Measurements from ENCODE around the gene KRR1. TPM values are rescaled to one million over a fixed set of nuclear protein-coding genes. Genes with fewer than 3 reads are reported as not detected.

Gene KRR1
- total and polyA plus RNA-seq, 2 of the 13 experiments (the other 11 are each of a cell fraction or from before 2014, with no cell fraction given) = 19.3 to 103 TPM

- ChIA-PET POLR2A (no interaction called here), CTCF (ENCODE audit: low intra/inter-chr PET ratio, low total read pairs) (no interaction called here)
- no peak overlapping the region for H3K4me2 ChIP-seq (ENCODE audit: low read depth, low read length)
- BruUV-seq (replicated peaks) = no TSS peak
- no peaks in the 10 kb centered on the region; a peak in 1 of 5 replicates for H3K27me3 ChIP-seq (ENCODE audit: control insufficient read depth in 1 of 2, insufficient read depth in 2 of 2, low read length in 2 of 2)
- FAIRE-seq = no peak
- peaks cover 5% of the 10 kb centered on the region; the same call in 1 of the 2 replicates for H3K4me1 ChIP-seq (ENCODE audit: insufficient read depth, low read length)
- no peak for ATAC-seq
- no peaks in the 10 kb centered on the region for H3K9me3 ChIP-seq (ENCODE audit: low read length)
- no peak overlapping the region for H2AFZ ChIP-seq (ENCODE audit: low read length)
- H3K27ac ChIP-seq (ENCODE audit: extremely low read length, insufficient read depth, low read length) = no peak overlapping the region
- no peaks in the 10 kb centered on the region for H4K20me1 ChIP-seq (ENCODE audit: insufficient read depth, low read length)
- no peak overlapping the region for H3K9ac ChIP-seq (ENCODE audit: insufficient read depth, low read depth, low read length)
- H3K4me3 ChIP-seq (replicated peaks in 1 of 3; ENCODE audit: insufficient read depth in 1 of 3, low read depth in 2 of 3, low read length in 3 of 3) = no peak overlapping the region
- no peak for DNase-seq (ENCODE audit: low spot score)
- 6% methylated on average over 1 of the region's 1 CpG for WGBS (ENCODE audit: low lambda C conversion rate)
- no peaks in the 10 kb centered on the region for H3K79me2 ChIP-seq (ENCODE audit: insufficient read depth, low read length)
- no peaks in the 10 kb centered on the region for H3K36me3 ChIP-seq (replicated peaks in 1 of 2; ENCODE audit: control insufficient read depth in 1 of 2, insufficient read depth in 2 of 2, low read length in 2 of 2)
- in situ Hi-C loops (cut with HindIII; ENCODE audit: extremely low pct_ligation_motif_present, low pct_unique_long_range_greater_than_20kb) = loop anchor here (25.0 kb wide), 1 partner anchor 932 kb away; no protein-coding TSS in a partner anchor
- intact Hi-C loops (cut with micrococcal nuclease; ENCODE audit: unreplicated experiment) = loop anchor here (10.0 kb wide), 3 partner anchors 95 to 935 kb away; no protein-coding TSS in a partner anchor
- TF ChIP-seq WIZ (CRISPR knock-in tag; IDR thresholded peaks at IDR 0.05) (no peak), ZNF432 (CRISPR knock-in tag; IDR thresholded peaks at IDR 0.05; ENCODE audit: borderline replicate concordance) (no peak), ARHGAP35 (CRISPR knock-in tag; IDR thresholded peaks at IDR 0.05; ENCODE audit: borderline replicate concordance) (no peak), PRDM15 (CRISPR knock-in tag; IDR thresholded peaks at IDR 0.05) (no peak), ZNF362 (CRISPR knock-in tag; IDR thresholded peaks at IDR 0.05; ENCODE audit: borderline replicate concordance) (no peak), ZNF781 (CRISPR knock-in tag; IDR thresholded peaks at IDR 0.05; ENCODE audit: borderline replicate concordance, not compliant biosample characterization) (no peak), ZNF672 (CRISPR knock-in tag; IDR thresholded peaks at IDR 0.05) (no peak), ZNF251 (CRISPR knock-in tag; IDR thresholded peaks at IDR 0.05) (no peak), AHDC1 (CRISPR knock-in tag; IDR thresholded peaks at IDR 0.05; ENCODE audit: borderline replicate concordance) (no peak), ZBTB7B (CRISPR knock-in tag; IDR thresholded peaks at IDR 0.05) (no peak), GMEB2 (CRISPR knock-in tag; IDR thresholded peaks at IDR 0.05; ENCODE audit: low read depth) (no peak), ZMYM4 (CRISPR knock-in tag; IDR thresholded peaks at IDR 0.05) (no peak)
Measured at GRCh38 chr12:75529826-75530225, 18.4 kb upstream of the KRR1 start.
